MCF 10A (cell line): ENCODE results near the gene RAB31. TPM values are rescaled to one million over a fixed set of nuclear protein-coding genes. Genes with fewer than 3 reads are reported as not detected.

Experiments used
- BruUV-seq: library from RNA; stranded (reverse); fragments of 400-500 nt; replicated peaks from 2 replicates; lab custom pipeline; 2021; lab: Mats Ljungman, UMichigan
- CTCF ChIA-PET: fragments of 300-600 bp; sonication (Branson Sonifier 250); formaldehyde crosslinking; extraction: SDS; loops from one replicate; lab custom pipeline; 2021; ENCODE audit warnings: antibody characterized with exemption, inconsistent platforms; lab: Yijun Ruan, JAX
- POLR2A ChIA-PET: fragments of 300-600, 350-650 bp; sonication (Branson Sonifier 250); formaldehyde crosslinking; extraction: SDS; loops from one replicate; lab custom pipeline; 2020; ENCODE audit warnings: antibody characterized with exemption, inconsistent platforms; lab: Yijun Ruan, JAX
- DNase-seq: peaks from one replicate; pipeline ENCODE4 v3.0.0-alpha.2; 2018; ENCODE audit not compliant: unreplicated experiment
- H3K27ac Mint-ChIP-seq: one replicate; pipeline ENCODE4 v1.8.0; 2022; ENCODE audit warnings: mild to moderate bottlenecking, low read depth, mixed read lengths; ENCODE audit not compliant: unreplicated experiment
- H3K27me3 Mint-ChIP-seq: one replicate; pipeline ENCODE4 v1.8.0; 2022; ENCODE audit warnings: mixed read lengths; ENCODE audit not compliant: insufficient read depth, unreplicated experiment
- H3K36me3 Mint-ChIP-seq: one replicate; pipeline ENCODE4 v1.8.0; 2022; ENCODE audit warnings: mild to moderate bottlenecking, moderate library complexity, mixed read lengths; ENCODE audit not compliant: insufficient read depth, unreplicated experiment
- H3K4me1 Mint-ChIP-seq: one replicate; pipeline ENCODE4 v1.8.0; 2022; ENCODE audit warnings: mixed read lengths; ENCODE audit not compliant: insufficient read depth, unreplicated experiment
- H3K4me3 Mint-ChIP-seq: one replicate; pipeline ENCODE4 v1.8.0; 2022; ENCODE audit warnings: mild to moderate bottlenecking, moderate library complexity, mixed read lengths; ENCODE audit not compliant: unreplicated experiment
- H3K9me3 Mint-ChIP-seq: one replicate; pipeline ENCODE4 v1.8.0; 2022; ENCODE audit warnings: mixed read lengths; ENCODE audit not compliant: unreplicated experiment
- CTCF ChIP-seq: fragments of 200-600 bp; IDR thresholded peaks from one replicate; pipeline ENCODE4 v1.8.0; 2022; ENCODE audit warnings: antibody characterized with exemption, mild to moderate bottlenecking; ENCODE audit not compliant: unreplicated experiment
- intact Hi-C: fragments of 100-400 bp; cut with micrococcal nuclease; formaldehyde crosslinking; loops from 2 replicates; pipeline ENCODE4 v1.14.1; 2022
- total RNA-seq: library from RNA; stranded (reverse); gene quantifications from 2 replicates; pipeline ENCODE4 v1.2.3, GENCODE V29; 2022

The RAB31 gene
- total RNA-seq, 1 experiment from 2014 or later = 6.1 TPM

- Mint-ChIP-seq H3K27me3 (no peaks in the 10 kb centered on the region), H3K27ac (no peak overlapping the region), H3K9me3 (no peaks in the 10 kb centered on the region), H3K4me3 (no peak overlapping the region), H3K36me3 (no peaks in the 10 kb centered on the region), H3K4me1 (peaks cover 27% of the 10 kb centered on the region)
- intact Hi-C loops = no loop called here
- POLR2A ChIA-PET = interaction anchor here (0.6 to 0.7 kb wide), 2 partner anchors 111 to 425 kb away, joined by 3 read pairs; no protein-coding TSS in a partner anchor
- CTCF ChIA-PET = interaction anchor here (0.7 to 1.1 kb wide), 2 partner anchors 12 to 365 kb away, joined by 3 to 4 read pairs; no protein-coding TSS in a partner anchor
- no peak for TF ChIP-seq CTCF
- DNase-seq = no peak
- no TSS peak for BruUV-seq
Observed at GRCh38 chr18:9738266-9738969, 30.3 kb downstream of the RAB31 start.

GRCh38 chr18:9739516-9739915 lies 31.4 kb downstream of the RAB31 start:
- no peaks in the 10 kb centered on the region for H3K27me3 Mint-ChIP-seq
- BruUV-seq = no TSS peak
- POLR2A ChIA-PET = no interaction called here
- no peak for DNase-seq
- H3K27ac Mint-ChIP-seq = no peak overlapping the region
- CTCF ChIA-PET = interaction anchor here (0.6 to 1.2 kb wide), 4 partner anchors 9 to 139 kb away, joined by 3 to 4 read pairs (median 4); no protein-coding TSS in a partner anchor
- no peak overlapping the region for H3K4me3 Mint-ChIP-seq
- H3K4me1 Mint-ChIP-seq = peaks cover 26% of the 10 kb centered on the region
- no peaks in the 10 kb centered on the region for H3K36me3 Mint-ChIP-seq
- intact Hi-C loops = no loop called here
- peaks cover 2% of the 10 kb centered on the region for H3K9me3 Mint-ChIP-seq
- no peak for TF ChIP-seq CTCF

GRCh38 chr18:9740071-9740470 lies 32.0 kb downstream of the RAB31 start:
- no peaks in the 10 kb centered on the region for H3K36me3 Mint-ChIP-seq
- POLR2A ChIA-PET = no interaction called here
- DNase-seq = peak; percentile 42
- BruUV-seq = no TSS peak
- CTCF ChIA-PET = interaction anchor here (0.6 to 1.2 kb wide), 3 partner anchors 8 to 139 kb away, joined by 3 to 4 read pairs (median 4); no protein-coding TSS in a partner anchor
- H3K9me3 Mint-ChIP-seq = peaks cover 7% of the 10 kb centered on the region
- no peak for TF ChIP-seq CTCF
- intact Hi-C loops = no loop called here
- H3K27ac Mint-ChIP-seq = no peak overlapping the region
- peaks cover 29% of the 10 kb centered on the region for H3K4me1 Mint-ChIP-seq
- no peak overlapping the region for H3K4me3 Mint-ChIP-seq
- H3K27me3 Mint-ChIP-seq = no peaks in the 10 kb centered on the region

GRCh38 chr18:9741406-9741792 lies 33.3 kb downstream of the RAB31 start:
- H3K27ac Mint-ChIP-seq = no peak overlapping the region
- H3K4me1 Mint-ChIP-seq = peaks cover 29% of the 10 kb centered on the region
- H3K27me3 Mint-ChIP-seq = no peaks in the 10 kb centered on the region
- H3K4me3 Mint-ChIP-seq = no peak overlapping the region
- POLR2A ChIA-PET = no interaction called here
- peaks cover 8% of the 10 kb centered on the region for H3K9me3 Mint-ChIP-seq
- no peaks in the 10 kb centered on the region for H3K36me3 Mint-ChIP-seq
- intact Hi-C loops = no loop called here
- DNase-seq = no peak
- no peak for TF ChIP-seq CTCF
- CTCF ChIA-PET = no interaction called here
- no TSS peak for BruUV-seq
